Neuron (in vitro differentiated cells): ENCODE results near the gene FHOD3.

Experiments
- H2AFZ ChIP-seq: one replicate; pipeline ENCODE4 v1.6.1; 2013; ENCODE audit warnings: low read depth, mild to moderate bottlenecking, inconsistent platforms, low read length, moderate library complexity
- H3K27me3 ChIP-seq: one replicate; pipeline ENCODE4 v1.6.1; 2013; ENCODE audit warnings: low read length; ENCODE audit not compliant: insufficient read depth
- H3K36me3 ChIP-seq: one replicate; pipeline ENCODE4 v1.6.1; 2013; ENCODE audit warnings: low read length; ENCODE audit not compliant: insufficient read depth
- H3K4me1 ChIP-seq: one replicate; pipeline ENCODE4 v1.6.1; 2013; ENCODE audit warnings: low read length; ENCODE audit not compliant: insufficient read depth
- H3K4me3 ChIP-seq: 2 replicates; pipeline ENCODE4 v1.5.1; 2013; ENCODE audit warnings: mild to moderate bottlenecking, low read length, moderate library complexity
- H3K9me3 ChIP-seq: one replicate; pipeline ENCODE4 v1.6.1; 2013; ENCODE audit warnings: low read length

FHOD3 gene

GRCh38 chr18:36693931-36694620, 396.6 kb downstream of the FHOD3 start:
- H3K4me3 ChIP-seq = no peak overlapping the region
- peaks cover 7% of the 10 kb centered on the region for H3K36me3 ChIP-seq
- H3K9me3 ChIP-seq = no peaks in the 10 kb centered on the region
- no peaks in the 10 kb centered on the region for H3K27me3 ChIP-seq
- no peak overlapping the region for H2AFZ ChIP-seq
- H3K4me1 ChIP-seq = no peaks in the 10 kb centered on the region

- no peaks in the 10 kb centered on the region for H3K9me3 ChIP-seq
- no peaks in the 10 kb centered on the region for H3K27me3 ChIP-seq
- peaks cover 5% of the 10 kb centered on the region for H3K36me3 ChIP-seq
- H2AFZ ChIP-seq = no peak overlapping the region
- no peak overlapping the region for H3K4me3 ChIP-seq
- no peaks in the 10 kb centered on the region for H3K4me1 ChIP-seq
These were observed 398.3 kb downstream of the FHOD3 start for GRCh38 chr18:36695806-36696205.

GRCh38 chr18:36697905-36698304, 400.4 kb downstream of the FHOD3 start:
- peaks cover 8% of the 10 kb centered on the region for H3K36me3 ChIP-seq
- H2AFZ ChIP-seq = no peak overlapping the region
- no peak overlapping the region for H3K4me3 ChIP-seq
- H3K4me1 ChIP-seq = no peaks in the 10 kb centered on the region
- H3K9me3 ChIP-seq = no peaks in the 10 kb centered on the region
- H3K27me3 ChIP-seq = no peaks in the 10 kb centered on the region

GRCh38 chr18:36700955-36701354, 403.4 kb downstream of the FHOD3 start:
- no peak overlapping the region for H3K4me3 ChIP-seq
- no peaks in the 10 kb centered on the region for H3K4me1 ChIP-seq
- H2AFZ ChIP-seq = no peak overlapping the region
- H3K9me3 ChIP-seq = no peaks in the 10 kb centered on the region
- H3K27me3 ChIP-seq = no peaks in the 10 kb centered on the region
- peaks cover 14% of the 10 kb centered on the region for H3K36me3 ChIP-seq

- Histone ChIP-seq H3K36me3 (peaks cover 14% of the 10 kb centered on the region), H3K27me3 (no peaks in the 10 kb centered on the region), H2AFZ (no peak overlapping the region), H3K4me1 (peaks cover 4% of the 10 kb centered on the region), H3K9me3 (no peaks in the 10 kb centered on the region), H3K4me3 (no peak overlapping the region)
These were observed 405.0 kb downstream of the FHOD3 start for GRCh38 chr18:36702401-36703013.

- Histone ChIP-seq H3K4me3 (no peak overlapping the region), H3K9me3 (no peaks in the 10 kb centered on the region), H3K36me3 (peaks cover 14% of the 10 kb centered on the region), H3K4me1 (peaks cover 4% of the 10 kb centered on the region), H3K27me3 (no peaks in the 10 kb centered on the region), H2AFZ (no peak overlapping the region)
These were observed 406.6 kb downstream of the FHOD3 start for GRCh38 chr18:36704156-36704555.

GRCh38 chr18:36706134-36706881, 408.8 kb downstream of the FHOD3 start:
- peaks cover 14% of the 10 kb centered on the region for H3K36me3 ChIP-seq
- H2AFZ ChIP-seq = no peak overlapping the region
- no peak overlapping the region for H3K4me3 ChIP-seq

GRCh38 chr18:36708366-36708765, 410.9 kb downstream of the FHOD3 start:
- no peaks in the 10 kb centered on the region for H3K27me3 ChIP-seq
- no peak overlapping the region for H2AFZ ChIP-seq
- H3K4me1 ChIP-seq = peaks cover 22% of the 10 kb centered on the region
- H3K4me3 ChIP-seq = no peak overlapping the region
- peaks cover 6% of the 10 kb centered on the region for H3K36me3 ChIP-seq
- H3K9me3 ChIP-seq = no peaks in the 10 kb centered on the region

More at GRCh38 chr18:36706134-36706881, 408.8 kb downstream of the FHOD3 start:
- no peaks in the 10 kb centered on the region for H3K9me3 ChIP-seq
- H3K4me1 ChIP-seq = peaks cover 9% of the 10 kb centered on the region
- no peaks in the 10 kb centered on the region for H3K27me3 ChIP-seq

GRCh38 chr18:36709315-36709714, 411.8 kb downstream of the FHOD3 start:
- Histone ChIP-seq H3K4me1 (peaks cover 22% of the 10 kb centered on the region), H3K9me3 (no peaks in the 10 kb centered on the region), H3K4me3 (no peak overlapping the region), H3K27me3 (no peaks in the 10 kb centered on the region), H3K36me3 (peaks cover 2% of the 10 kb centered on the region), H2AFZ (no peak overlapping the region)

- Histone ChIP-seq H3K36me3 (no peaks in the 10 kb centered on the region), H3K9me3 (no peaks in the 10 kb centered on the region), H2AFZ (no peak overlapping the region), H3K4me3 (no peak overlapping the region), H3K27me3 (no peaks in the 10 kb centered on the region), H3K4me1 (peaks cover 22% of the 10 kb centered on the region)
These were observed 413.7 kb downstream of the FHOD3 start for GRCh38 chr18:36711014-36711725.

- Histone ChIP-seq H3K9me3 (no peaks in the 10 kb centered on the region), H3K4me1 (peaks cover 18% of the 10 kb centered on the region), H3K27me3 (no peaks in the 10 kb centered on the region), H3K4me3 (no peak overlapping the region), H2AFZ (no peak overlapping the region), H3K36me3 (peaks cover 1% of the 10 kb centered on the region)
These were observed 414.4 kb downstream of the FHOD3 start for GRCh38 chr18:36711813-36712444.

- Histone ChIP-seq H3K9me3 (no peaks in the 10 kb centered on the region), H3K4me1 (peaks cover 18% of the 10 kb centered on the region), H3K36me3 (peaks cover 3% of the 10 kb centered on the region), H3K4me3 (no peak overlapping the region), H2AFZ (no peak overlapping the region), H3K27me3 (no peaks in the 10 kb centered on the region)
These were observed 417.0 kb downstream of the FHOD3 start for GRCh38 chr18:36714476-36714875.
